Right kidney (tissue), 1 donor: Measurements from ENCODE around the gene MICU1.
"Not testable (repeated sequence)": the region's sequence is repeated elsewhere in the genome, so short reads cannot be mapped to it uniquely, and the experiment has no call there.

Experiments used
- DNase-seq: peaks from one replicate; pipeline ENCODE4 v3.0.0-alpha.2; 2016

Gene MICU1

DNA sequence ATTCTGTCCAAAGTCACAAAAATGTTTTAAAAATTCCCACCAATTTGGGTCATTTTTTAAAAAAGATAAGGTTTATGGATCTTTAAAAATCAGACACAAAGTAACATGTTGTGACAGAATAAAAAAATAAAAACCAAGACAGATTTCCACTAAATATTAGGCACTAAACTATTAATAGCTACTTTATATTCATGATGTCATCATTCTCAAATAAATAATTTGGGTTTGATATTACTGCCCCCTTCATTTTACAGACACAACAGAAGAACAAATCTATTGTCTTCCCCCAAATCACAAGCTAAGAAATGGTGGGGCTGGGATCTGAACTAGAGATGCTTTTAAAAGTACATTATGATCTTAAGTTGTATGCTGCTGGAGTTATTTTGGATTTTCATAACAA lies 119.4 kb downstream of the MICU1 start:
- DNase-seq = no peak

- no peak for DNase-seq
Observed at GRCh38 chr10:72505435-72505834, 120.4 kb downstream of the MICU1 start.

DNA sequence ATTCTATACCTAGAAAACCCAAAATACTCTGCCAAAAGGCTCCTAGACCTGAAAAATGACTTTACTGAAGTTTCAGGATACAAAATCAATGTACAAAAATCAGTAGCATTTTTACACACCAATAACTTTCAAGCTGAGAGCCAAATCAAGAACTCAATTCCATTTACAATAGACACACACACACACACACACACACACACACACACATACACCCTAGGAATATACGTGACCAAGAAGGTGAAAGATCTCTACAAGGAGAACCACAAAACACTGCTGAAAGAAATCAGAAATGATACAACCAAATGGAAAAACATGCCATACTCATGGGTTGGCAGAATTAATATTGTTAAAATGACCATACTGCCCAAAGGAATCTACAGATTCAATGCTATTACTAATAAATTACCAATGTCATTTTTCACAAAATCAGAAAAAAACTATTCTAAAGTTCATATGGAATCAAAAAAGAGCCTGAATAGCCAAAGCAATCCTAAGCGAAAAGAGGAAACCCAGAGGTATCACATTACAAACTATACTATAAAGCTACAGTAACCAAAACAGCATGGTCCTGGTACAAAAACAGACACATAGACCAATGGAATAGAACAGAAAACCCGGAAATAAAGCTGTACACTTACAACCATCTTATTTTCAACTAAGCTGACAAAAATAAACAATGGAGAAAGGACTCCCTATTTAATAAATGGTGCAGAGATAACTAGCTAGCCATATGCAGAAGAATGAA lies 122.0 kb downstream of the MICU1 start:
- DNase-seq = no peak

- DNase-seq = no peak
Observed at GRCh38 chr10:72503241-72503640, 122.6 kb downstream of the MICU1 start.

- DNase-seq = no peak
Observed at GRCh38 chr10:72502581-72502980, 123.3 kb downstream of the MICU1 start.

DNA sequence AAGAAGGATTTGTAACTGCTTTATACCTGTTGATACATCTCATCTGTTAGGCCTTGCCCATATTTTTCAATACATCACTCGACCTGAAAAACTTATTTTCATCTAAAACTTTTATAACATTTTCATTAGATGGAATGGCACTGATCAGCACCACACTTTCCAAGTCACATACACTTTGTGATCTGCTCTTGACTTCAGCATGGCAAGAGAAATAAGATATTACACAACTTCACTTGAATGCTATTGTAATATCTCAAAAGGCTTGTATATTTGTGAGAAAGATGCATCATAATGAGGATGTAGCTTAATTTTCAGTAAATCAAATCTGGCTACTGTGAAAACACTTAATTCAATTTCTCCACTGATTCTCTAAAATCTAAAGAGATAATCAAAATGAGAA lies 126.2 kb downstream of the MICU1 start:
- no peak for DNase-seq

- DNase-seq = no peak
Observed at GRCh38 chr10:72490951-72491350, 134.9 kb downstream of the MICU1 start.

- DNase-seq = no peak
Observed at GRCh38 chr10:72487521-72487920, 138.4 kb downstream of the MICU1 start.

DNA sequence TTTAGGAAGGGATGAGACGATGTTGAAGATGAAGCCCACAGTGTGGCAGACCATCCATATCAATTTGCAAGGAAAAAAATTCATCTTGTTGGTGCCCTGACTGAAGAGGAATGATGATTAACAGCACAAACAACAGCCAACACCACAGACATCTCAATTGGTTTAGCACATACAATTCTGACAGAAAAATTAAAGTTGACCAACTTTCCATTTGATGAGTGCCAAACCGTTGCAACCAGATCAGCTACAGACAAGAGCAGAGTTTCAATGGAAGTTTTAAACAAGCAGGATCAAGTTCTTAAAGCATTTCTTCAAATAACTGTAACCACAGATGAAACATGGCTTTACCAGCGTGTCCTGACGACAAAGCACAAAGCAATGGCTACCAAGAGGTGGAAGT lies 138.8 kb downstream of the MICU1 start:
- no peak for DNase-seq

DNA sequence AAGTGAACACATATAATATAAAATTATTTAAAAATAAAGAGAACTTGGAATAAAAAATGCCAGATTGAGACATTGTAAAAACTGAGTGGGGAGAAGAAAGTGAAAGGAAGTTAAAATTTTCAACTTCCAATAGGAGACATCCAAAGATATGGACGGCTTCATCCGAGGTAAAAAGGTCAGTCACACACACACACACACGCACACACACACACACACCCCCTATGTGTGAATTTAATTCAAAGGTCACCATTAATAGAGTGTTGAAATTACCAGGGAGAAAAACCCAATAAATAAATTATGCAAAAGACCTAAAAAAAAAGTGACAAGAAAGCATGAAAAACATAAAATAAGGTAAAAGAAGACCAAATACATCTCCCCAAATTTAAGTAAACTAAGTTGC lies 140.2 kb downstream of the MICU1 start:
- DNase-seq = no peak

- DNase-seq = no peak
Observed at GRCh38 chr10:72484521-72484920, 141.4 kb downstream of the MICU1 start.

- DNase-seq = no peak
Observed at GRCh38 chr10:72483471-72483870, 142.4 kb downstream of the MICU1 start.

DNA sequence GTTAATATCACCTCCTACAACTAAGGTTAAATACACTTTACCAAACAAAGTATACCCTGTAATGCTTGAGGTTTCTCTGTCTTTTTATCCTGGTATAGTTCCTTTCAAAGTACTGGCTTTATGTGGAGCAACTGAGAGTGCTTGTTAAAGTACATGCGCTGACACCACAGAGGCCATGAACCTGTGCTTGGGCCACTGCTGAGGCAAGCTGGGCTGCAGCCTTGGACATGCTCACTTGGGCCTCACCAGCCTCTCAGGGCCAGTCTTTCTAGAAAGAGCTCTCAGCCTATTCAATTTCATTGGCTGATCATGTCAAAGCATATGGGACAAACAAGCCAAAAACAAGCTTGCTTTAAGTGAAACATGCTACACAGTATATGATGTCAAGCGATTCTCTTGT lies 145.0 kb downstream of the MICU1 start:
- DNase-seq = no peak

DNA sequence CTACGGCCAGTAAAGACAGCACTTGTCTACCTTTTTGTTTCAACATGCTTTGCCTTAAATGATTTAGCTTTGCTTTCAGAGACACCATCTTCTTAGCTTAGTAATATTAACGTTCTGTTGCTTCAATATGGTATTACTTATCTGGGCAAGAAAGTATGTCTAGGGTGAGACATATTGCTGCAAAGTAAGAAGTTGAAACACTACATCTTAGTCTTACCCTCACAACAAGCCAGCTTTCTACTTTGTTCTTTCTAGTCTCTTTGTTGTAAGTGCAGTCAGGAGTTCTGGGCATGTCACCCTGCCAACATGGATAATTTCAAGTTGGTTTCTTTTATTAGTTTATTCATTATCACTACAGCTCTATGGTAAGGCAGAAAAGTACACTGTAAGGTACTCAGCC lies 148.4 kb downstream of the MICU1 start:
- no peak for DNase-seq

- DNase-seq = no peak
Observed at GRCh38 chr10:72472306-72472705, 153.6 kb downstream of the MICU1 start.

DNA sequence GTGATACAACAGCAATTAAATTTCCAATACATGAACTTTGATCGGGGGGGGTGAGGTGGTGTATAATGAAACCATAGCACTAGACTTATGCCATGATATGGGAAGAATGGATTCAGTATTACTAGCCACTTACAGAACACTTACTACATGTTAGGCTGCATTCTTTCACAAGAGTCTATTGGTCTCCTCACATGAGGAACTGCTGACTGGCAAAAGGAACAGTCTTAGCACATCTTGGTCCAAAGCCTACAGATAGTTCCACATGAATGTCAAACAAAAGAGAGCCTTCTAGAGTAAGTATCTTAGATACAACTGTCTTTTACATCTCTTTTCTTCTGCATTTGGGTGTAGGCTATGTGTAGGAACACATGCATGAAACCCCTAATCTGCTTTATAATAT lies 155.2 kb downstream of the MICU1 start:
- no peak for DNase-seq

GRCh38 chr10:72467064-72467463 lies 158.8 kb downstream of the MICU1 start:
- DNase-seq = not testable (repeated sequence)

DNA sequence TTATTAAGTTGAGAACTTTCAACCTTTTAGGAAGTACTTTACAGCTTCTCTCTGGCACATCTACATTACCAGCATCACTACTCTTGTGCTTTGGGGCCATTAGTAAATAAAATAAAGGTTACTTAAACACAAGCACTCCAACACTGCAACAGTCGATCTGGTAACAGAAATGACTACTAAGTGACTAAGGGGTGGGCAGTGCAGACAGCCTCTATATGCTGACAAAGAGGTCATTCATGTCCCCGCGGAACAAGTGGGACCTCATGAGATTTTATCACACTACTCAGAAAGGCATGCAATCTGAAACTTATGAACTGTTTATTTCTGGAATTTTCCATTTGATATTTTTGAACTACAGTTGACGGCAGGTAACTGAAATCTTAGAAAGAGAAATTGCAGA lies 159.9 kb downstream of the MICU1 start:
- DNase-seq = no peak

- DNase-seq = no peak
Observed at GRCh38 chr10:72464438-72464837, 161.4 kb downstream of the MICU1 start.

DNA sequence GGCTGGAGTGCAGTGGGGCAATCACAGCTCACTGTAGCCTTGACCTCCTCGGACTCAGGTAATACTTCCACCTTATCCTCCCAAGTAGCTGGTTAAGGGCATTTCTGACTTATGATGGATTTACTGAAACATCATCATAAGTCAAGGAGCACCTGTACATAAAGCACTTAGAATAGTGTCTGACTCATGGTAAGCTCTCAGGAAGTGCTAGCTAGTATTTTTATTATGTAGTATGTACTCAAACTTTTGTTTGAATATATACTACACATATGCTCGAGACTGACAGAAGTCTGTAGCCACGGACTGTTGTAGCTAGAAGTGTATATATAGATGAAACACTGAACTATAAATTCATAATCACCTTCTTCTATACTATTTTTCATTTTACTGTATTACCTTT lies 163.6 kb downstream of the MICU1 start:
- no peak for DNase-seq

DNA sequence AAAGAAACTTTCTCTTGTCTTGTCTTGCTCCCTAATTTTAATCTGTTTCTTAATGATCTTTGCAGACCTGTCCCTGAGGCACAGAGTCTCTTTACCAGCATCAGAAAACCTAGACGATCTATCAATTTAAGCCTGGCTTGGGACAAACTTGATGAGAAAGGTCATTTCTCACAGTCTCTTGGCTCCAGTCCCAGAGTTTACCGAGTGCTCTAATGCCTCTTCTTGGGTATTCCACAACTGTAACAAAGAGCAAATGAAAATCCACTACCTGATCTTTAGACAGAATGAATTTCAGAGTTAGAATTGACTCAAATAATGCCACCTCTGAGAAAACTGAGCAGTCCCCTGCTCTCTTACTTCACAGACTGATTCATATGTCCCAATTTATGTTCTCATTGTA lies 164.8 kb downstream of the MICU1 start:
- DNase-seq = no peak

DNA sequence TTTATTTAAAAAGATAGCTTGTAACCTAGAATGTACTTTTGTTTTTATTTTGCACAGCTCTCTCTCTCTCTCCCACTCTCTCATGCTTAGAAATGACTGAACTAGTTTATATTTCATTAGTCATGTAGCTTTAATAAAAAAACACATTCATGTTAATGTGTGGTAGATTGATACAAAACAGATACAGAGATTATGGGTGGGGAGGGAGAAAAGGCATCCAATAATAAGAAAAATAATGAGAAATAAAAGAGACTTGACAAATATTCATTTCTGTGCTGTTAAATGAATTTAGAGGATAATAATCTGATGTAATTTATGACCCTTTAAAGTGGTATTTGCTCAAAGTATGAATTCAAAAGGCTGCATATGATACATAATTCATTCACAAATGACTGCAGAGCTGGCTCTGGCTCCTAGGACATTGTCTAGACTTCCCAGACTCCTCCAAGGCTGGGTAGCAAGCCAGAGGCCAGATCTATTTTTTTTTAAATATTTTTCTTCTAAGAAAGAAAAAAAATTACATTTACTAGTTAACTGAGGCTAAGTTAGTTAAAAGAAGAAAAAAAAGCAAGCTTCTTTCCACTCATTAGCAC lies 165.5 kb downstream of the MICU1 start:
- DNase-seq = no peak

DNA sequence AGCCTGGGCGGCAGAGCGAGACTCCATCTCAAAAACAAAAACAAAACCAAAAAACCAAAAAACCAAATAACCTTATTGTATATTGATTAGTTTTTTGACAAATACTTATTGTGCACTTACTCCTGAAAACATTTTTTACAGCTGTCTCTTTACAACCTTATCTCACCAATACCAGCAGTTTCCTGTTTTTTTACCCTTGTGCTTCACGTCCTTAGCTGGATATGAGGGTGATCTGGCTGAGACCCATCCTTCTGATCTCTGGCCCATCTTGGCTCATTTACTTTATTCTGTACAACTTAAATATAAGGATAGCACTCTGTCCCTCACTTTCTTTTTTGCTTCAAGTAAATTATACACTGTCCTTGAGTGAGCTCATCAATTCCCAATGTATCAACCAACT lies 166.6 kb downstream of the MICU1 start:
- DNase-seq = no peak

DNA sequence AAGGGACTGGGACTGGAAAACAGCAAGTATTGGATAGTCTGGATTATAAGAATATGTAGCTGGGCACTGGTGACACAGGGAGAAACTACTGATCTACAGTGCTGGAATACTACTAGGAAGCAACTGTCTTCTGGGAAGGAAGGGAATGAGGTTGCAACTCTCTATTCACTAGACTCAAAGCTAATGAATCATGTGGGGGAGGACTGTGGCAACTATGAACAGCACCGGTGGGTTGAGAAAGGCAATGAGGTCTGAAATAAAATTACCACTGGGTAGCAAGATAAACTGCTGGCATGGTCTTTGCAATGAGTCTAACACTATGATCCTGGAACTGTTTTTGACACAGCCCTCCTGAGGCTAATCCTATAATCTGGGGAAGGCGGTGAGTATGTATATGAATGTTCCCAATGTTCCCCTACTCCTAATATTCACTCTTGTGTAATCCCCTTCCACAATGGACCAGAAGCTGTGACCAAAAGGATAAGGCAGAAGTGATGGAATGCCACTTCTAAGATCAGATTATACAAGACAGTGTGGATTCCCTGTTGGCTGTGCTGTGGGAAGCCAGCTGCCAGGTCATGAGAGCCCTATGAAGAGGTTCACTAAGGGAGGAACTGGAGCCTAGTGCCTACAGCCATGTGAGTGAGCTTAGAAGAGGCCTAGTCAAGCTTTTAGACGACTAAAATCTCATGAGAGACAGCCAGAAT lies 169.8 kb downstream of the MICU1 start:
- no peak for DNase-seq
